ENCODE results near the gene JUP.

DNA sequence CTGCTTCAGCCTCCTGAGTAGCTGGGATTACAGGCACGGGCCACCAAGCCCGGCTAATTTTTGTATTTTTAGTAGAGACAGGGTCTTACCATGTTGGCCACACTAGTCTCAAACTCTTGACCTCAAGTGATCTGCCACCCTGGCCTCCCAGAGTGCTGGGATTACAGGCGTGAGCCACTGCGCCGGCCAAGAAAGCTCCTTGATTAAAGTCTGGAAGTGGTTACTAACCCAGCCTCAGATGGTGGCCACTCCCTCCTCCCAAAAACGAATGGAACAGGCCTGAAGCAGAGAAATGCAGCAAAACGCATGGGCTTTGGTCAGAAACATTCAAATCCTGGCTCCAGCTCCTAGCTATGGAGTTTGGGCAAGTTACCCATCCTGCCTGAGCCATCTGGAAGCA lies 37.6 kb upstream of the JUP start:
- TF ChIP-seq, protein P1, sequence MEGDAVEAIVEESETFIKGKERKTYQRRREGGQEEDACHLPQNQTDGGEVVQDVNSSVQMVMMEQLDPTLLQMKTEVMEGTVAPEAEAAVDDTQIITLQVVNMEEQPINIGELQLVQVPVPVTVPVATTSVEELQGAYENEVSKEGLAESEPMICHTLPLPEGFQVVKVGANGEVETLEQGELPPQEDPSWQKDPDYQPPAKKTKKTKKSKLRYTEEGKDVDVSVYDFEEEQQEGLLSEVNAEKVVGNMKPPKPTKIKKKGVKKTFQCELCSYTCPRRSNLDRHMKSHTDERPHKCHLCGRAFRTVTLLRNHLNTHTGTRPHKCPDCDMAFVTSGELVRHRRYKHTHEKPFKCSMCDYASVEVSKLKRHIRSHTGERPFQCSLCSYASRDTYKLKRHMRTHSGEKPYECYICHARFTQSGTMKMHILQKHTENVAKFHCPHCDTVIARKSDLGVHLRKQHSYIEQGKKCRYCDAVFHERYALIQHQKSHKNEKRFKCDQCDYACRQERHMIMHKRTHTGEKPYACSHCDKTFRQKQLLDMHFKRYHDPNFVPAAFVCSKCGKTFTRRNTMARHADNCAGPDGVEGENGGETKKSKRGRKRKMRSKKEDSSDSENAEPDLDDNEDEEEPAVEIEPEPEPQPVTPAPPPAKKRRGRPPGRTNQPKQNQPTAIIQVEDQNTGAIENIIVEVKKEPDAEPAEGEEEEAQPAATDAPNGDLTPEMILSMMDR (IDR thresholded peaks at IDR 0.05 in 8 of 11, conservative IDR thresholded peaks at IDR 0.05 in 3 of 11) = no peak
- no peak for TF ChIP-seq POLR2A (IDR thresholded peaks at IDR 0.05)
